HUDEP-2 (cell line): ENCODE data around the gene CYP11A1.

Experiments
- DNase-seq, 76 experiments: peaks; one replicate each; lab custom pipeline; 2025; ENCODE audit not compliant: unreplicated experiment in 76 of 76; lab: John Stamatoyannopoulos, UW

The CYP11A1 gene

DNA sequence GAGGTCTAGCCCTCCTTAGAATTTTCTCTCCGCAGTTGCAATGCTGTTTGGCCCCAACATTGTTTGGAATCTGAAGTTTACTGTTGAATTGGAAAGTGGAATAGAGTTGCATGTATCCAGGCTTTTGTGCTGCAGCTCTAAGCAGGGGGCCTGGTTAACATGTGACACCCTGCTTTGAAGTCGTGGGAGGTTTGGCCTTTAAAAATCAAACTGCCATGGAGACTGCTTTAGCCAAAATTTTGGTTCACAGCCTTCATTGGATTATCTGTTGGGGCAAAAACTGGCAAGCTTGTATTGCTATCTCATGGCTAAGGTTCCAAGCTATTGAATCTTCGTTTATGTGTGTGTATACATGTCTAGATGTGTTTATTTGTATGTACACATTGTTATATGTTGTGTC, 15.8 kb downstream of the CYP11A1 start:
- no peak for DNase-seq

DNA sequence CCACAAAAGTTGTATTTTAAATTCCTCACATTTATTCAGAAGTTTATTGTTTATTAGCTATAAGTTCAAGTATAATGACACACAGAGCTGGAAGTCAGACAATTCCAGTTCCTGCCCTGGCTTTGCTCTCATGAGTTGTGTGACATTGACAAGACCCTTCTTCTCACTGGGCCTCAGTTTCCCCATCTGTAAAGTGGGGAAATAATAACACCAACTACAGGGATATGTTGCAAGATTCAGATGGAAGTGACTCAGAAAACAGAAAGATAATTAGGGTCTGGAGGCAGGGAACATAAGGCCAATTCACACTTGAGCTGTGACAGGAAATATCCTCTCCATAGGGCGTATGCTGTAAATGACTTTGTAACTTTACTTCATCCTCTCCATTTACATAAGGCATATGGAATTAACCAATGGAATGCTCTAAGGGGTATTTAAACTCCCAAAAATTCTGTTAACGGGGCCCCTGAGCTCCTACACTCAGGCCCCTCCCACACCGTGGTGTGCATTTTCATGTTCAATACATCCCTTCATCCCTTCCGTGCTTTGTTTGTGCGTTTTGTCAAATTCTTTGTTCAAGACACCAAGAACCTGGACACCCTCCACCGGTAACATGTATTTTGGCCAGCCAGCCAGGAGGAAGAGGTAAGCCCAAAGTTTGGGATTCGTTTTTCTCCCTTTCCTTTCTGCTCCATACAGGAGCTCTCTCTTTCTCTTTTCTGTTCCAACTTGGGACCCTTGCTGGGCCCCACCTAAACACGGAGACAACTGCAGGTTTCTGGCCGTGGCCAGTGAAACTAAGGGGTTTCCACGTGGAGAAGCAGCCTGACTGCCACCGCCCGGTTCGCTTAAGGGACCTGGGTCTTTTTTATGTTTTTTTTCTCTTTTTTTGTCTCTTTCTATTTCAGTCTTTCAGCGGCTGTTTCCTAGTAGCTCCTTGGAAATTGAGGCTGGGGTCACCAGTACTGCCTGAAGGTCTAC, 16.9 kb downstream of the CYP11A1 start:
- no peak for DNase-seq

DNA sequence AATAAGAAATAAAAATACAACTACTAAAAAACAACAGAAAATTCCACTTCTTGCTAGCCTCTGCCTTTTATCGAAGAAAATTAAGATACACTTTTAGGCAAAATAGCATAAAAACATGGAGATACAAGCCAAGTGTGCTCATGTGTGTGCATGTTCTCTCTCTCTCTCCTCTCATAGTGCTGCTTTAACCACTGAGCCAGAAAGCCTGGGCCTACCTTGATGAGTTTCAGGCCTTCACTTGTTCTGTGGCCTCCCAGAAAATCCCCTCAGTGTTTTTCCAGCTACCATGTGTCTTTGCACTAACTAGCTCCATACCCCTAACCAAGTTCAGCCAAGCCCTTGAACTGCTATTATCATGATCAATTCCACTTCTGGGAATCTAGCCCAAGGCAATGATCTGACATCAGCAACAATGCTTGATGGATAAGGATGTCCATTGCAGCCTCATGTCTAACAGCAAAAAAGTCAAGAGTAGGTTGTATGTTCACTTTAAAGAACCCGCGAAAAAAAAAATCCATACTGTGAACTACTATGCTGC, 18.1 kb downstream of the CYP11A1 start:
- no peak for DNase-seq

DNA sequence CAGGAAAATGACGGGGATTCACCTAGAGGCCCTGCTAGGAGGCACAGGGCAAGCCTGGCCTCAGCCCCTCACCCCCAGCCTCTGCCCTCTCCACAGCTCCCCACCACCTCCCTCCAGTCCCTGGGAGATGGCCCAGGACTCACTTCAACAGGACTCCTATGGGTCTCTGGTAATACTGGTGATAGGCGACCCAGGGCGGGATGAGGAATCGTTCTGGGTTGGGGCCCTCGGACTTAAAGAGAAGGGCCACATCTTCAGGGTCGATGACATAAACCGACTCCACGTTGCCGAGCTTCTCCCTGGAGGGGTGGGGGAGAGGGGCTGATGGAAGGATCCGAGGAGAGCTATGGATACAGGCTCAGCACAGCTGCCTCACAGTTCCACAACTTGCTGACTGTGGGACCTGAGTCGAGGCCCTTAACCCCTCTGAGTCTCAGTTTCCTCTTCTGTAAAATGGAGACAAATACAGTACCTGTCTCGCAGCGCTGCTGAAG, 19.6 kb downstream of the CYP11A1 start:
- DNase-seq = no peak

DNA sequence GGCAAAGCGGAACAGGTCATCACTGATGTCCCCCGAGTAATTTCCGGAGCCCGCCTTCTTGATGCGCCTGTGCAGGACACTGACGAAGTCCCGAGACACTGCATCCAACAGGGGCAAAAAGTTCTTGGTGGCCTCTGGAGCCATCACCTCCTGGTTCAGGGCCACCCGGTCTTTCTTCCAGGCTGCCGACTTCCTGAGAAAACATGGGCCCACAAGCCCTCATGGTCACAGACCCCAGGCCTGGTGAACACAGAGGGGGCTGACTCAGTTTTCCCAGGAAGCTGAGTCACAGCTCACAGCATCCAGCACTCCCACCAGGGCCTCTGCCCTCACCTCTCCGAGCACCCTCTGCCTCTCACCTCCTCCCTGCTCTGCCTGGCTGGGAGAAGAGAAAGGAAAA, 22.4 kb downstream of the CYP11A1 start:
- DNase-seq = no peak

DNA sequence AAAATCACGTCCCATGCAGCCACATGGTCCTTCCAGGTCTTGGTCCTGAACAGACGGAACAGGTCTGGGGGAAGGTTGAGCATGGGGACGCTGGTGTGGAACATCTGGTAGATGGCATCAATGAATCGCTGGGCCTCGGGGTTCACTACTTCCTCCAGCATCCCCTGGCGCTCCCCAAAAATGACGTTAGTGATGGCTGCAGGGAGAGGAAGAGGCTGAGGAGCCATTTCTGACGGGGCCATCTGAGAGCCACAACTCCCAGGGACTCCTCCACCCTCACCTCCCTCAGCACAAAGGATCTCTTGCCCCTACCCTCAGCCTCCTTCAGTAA, 23.7 kb downstream of the CYP11A1 start:
- DNase-seq = no peak

DNA sequence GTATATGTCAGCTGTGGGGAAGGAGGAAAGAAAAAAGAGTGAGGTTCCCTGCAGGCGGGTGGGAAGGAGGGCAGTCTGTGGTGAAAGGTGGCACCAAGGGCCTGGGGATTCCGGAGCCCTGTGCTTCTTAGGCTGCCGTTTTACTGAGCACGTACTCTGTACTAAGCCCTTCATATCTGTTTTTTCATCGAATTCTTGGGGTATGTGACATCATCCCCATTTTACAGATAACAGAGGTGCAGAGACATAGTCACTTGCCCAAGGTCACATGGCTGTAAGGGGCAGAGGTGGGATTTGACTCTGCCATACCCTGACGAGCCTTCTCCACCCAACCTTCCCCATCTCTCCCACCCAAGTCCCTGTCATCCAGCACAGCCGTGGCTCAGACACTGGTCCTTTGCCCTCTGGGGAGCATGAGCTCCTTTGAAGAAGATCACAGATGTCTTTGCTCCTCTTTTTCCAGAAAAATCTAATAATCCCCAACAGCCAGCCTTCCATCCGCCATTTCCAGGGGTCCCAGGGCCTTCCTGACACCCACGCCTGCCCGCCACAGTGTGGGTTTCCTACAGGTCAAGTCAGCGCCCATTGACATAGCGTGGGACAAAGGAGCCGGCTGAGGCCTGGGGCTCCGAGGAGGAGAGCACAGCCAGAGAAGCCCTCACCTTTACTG, 24.2 kb downstream of the CYP11A1 start:
- no peak for DNase-seq

DNA sequence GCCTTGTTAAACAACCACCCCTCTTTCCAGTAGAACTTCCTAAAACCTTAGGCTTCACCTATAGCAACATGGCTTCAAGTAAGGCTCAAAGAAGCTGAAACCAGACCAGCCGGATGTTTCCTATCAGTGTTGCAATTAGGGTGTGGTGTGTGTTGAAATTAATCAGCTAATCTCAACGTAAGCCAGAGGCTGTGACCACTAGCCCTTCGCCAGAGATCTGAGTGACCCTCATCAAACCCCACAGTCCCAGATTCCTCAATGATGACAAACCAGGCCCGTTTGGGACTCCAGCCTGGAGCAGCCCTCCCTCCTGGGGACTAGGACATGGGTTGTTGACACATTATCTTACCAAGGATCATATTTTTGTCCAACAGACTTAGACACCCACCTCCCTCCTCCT, 27.3 kb downstream of the CYP11A1 start:
- DNase-seq = no peak

DNA sequence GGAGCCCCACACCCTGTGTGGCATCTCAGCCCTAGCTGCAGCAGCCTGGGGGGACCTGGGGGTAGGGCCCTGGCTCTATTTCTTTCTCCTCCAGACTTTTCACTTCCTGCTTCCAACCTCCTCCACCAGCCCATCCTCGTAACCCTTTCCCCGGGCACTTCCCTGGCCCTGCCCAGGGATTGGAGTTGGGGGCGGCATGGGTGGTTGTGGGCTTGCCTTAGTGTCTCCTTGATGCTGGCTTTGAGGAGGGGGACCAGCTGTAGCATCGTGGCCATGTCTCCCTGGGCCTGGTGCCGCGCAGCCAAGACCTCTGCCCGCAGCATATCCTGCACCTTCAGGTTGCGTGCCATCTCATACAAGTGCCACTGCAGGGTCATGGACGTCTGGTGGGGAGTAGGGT, 28.1 kb downstream of the CYP11A1 start:
- DNase-seq = no peak

DNA sequence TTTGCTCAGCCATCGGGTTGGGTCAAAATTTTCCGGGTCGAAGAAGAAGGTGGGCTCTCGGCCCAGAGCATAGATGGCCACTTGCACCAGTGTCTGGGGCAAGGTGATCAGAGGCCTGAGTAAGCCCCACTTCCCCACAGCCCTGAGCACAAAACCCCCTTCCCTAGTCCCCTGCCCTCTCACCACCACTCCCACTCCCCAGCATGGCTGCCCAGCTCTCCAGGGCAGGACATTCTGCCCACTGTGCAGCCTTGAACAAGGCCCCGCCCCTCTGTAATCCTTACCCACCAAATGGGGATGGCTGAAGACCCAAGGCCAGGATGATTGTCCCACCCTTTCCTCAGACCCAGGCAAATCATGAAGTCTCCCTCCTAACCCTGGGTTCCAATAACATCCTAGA, 28.8 kb downstream of the CYP11A1 start:
- no peak for DNase-seq

DNA sequence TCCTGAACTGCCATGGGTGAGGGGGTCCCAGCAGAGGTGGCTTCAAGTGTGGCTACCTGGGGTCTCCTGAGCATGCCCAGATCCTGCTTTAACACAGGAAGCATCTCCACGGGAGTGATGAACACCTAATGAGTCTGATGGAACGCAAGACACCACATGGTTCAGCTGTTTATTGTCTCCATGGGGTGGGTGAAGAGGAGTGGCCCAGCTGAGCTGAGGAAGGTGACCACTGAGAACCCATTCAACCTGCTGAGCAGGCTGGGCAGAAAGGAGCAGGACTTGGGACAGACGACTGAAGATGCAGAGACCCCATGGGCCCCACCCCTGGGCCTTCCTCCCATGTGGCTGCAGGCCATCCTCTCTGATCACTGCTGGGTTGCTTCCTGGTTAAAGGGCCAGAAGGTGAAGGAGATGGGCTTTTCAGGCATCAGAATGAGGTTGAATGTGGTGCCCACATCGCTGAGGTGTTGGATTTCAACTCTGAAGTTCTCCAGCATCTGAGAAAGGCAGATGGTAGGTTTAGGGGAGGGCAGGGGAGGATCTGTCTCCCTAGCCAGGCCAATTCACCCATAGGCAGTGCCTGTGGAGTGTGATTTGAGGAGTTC, 29.7 kb downstream of the CYP11A1 start:
- DNase-seq = no peak

DNA sequence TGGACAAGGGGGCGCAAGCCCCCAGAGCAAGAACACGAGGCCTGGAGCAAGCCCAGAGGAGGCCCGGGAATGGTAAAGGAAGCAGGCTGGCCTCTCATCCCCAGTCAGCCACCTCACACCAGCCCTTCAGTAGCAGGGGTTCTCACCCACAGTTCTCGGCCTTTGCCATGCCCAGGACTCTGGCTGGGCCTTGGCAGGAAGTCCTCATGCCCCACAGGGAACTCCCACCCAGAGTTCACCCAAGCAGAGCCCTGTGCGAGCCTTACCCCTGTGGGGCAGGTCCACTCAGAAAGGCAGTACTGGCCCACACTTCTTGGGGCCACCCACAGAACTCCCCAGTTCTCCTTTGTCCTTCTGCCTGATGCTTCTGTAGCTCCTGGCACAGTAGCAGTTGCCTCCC, 30.3 kb downstream of the CYP11A1 start:
- no peak for DNase-seq

DNA sequence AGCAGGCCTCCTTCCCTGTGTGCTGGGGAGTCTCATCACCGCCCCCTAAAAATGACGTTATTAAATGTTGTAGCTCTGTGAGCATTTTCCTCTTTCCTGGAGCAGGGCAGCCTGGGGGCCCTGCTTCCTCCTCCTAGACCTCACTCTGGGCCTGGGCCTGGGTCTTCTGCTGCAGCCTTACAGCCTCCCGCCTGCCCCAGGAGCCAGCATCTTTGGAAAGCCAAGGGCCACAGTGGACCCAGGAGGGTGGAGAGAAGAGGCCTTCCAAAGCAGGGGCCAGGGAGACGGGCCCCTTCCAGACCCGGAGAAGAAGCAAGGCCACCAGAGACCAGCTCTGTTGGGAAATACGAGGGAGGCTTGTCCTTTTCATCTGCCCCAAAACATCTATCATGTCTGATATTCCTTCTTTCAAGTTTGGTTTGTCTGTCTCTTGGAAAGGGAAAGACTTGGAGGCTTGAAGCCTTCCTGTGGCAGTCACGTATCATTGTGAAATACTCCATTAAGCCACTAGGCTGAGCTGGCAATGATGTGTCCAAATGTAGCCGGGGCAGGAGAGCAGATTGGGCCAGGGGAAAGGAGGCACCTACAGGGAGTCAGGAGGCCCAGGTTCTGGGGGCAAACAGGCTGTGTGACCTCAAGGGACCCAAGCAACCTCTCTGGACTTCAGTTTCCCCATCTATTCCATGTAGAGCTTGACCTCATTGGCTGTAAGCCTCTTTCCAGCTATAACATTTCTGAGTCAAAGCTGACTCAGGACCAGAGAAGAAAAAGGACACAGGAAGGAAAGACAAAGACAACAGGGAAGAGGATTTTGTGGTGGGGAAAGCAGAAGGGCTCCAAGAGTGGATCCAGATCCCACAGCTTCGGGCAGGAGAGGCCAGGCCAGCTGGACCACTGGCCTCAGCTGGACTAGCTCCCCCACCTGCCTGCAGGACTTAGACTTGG, 31.1 kb downstream of the CYP11A1 start:
- no peak for DNase-seq

DNA sequence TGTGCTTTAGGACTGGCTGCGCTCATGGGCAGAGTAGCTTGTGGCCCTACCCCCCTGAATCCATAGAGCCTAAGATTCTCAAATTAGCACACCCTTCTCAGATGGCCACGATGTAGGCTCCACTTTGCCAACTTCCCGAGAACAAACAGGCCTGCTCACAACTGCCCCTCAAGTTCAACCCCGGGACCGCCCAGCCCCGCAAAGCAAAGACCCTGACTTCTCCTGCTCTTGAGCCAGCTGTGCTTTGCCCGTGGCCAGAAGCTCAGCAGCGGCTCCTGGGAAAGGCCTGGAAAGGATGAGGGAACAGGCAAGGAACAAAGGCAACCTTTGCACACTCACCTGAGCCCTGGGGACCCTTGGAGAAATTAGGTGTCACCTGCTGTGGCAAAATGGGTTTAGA, 32.0 kb downstream of the CYP11A1 start:
- no peak for DNase-seq

DNA sequence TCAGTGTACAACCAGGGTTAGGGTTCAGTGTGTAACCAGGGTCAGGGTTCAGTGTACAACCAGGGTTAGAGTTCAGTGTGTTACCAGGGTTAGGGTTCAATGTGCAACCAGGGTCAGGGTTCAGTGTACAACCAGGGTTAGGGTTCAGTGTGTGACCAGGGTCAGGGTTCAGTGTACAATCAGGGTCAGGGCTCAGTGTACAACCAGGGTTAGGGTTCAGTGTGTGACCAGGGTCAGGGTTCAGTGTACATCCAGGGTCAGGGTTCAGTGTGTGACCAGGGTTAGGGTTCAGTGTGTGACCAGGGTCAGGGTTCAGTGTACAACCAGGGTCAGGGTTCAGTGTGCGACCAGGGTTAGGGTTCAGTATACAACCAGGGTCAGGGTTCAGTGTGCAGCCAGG, 33.3 kb downstream of the CYP11A1 start:
- no peak for DNase-seq

DNA sequence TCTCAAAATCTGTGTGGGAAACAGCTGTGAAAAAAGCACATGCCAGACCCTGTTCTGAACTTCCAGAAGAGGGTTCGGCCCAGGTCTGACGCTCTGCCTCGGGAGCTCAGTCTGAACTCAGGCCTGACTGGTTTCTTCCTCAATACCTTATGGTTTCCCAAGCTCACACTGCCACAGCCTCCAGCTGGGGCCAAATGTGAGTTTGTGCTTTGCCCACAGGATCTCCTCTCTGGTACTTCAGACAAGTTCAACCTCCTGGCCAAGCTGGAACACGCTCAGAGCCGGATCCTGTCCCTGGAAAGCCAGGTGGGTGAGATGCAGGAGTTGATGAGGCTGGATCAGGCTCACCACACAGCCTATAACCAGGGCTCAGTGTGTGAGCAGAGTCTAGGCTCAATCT, 33.8 kb downstream of the CYP11A1 start:
- no peak for DNase-seq

DNA sequence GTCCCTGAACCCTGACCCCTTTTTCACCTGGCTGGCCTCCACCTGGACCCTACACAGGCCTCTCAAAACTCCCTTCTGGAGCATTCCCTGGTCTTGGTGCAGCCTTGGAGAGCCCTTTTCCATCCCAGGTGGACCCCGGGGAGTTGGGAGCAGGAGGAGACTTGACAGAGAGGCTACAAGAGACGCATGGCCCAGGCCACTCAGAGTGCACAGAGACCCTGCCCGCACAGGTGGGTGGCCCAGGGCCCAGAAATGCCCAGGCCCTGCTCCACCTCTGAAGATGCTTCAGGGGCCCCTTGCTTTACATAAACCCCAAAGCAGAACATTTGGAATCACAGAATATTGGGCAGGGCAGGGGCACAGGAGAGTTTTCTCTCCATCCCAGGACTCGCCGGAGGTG, 34.4 kb downstream of the CYP11A1 start:
- no peak for DNase-seq

DNA sequence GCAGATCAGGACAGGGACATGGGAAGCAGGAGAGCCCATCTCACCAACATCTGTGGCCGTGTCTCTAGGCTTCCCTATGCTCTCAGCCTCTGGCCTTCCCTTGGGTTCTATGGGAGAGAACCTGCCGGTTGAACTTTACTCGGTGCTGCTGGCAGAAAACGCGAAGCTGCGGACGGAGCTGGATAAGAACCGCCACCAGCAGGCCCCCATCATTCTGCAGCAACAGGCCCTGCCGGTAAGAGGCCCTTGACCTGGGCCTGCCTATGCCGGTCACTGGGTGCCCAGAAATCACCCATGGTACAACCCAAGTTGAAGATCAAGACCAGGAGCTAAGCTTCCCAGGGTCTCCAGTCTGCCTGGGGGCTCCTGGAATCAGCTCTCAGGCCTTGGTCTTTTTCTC, 34.8 kb downstream of the CYP11A1 start:
- no peak for DNase-seq

DNA sequence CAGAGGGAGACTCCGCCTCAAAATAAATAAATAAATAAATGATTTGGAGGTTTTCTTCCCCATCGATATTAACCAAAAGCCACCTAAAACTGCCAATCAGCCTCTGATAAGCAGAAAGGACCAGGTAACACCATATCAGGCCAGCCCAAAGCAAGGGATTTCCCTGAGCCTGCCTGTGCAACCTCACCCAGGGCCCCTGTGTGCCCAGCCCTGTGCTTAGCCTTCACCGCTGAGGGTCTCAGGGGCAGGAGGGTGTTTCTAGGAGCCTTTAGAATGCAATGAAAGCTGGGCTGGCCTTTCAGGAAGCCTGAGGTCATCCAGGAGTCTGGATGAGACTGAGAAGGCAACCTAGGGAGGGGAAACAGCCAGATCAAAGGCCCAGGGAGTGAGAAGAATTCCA, 35.4 kb downstream of the CYP11A1 start:
- no peak for DNase-seq

DNA sequence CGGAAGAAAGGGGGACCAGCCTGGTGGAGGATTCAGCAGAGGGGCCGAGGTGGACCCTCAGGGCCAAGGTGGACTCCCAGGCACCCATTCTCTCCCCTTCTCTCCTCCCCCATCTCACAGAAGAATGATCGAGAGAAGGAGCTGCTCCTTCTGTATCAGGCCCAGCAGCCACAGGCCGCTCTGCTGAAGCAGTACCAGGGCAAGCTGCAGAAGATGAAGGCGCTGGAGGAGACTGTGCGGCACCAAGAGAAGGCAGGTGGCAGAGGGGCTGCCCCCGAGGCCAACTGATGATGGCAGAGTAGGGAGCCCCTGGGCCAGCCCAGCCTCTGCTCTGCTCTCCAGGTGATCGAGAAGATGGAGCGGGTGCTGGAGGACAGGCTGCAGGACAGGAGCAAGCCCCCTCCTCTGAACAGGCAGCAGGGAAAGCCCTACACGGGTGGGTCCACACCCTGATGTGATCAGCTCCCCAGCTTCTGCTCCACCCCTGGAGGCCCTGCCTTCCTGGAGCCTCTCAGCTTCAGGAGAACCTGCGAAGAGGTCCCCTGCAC, 36.5 kb downstream of the CYP11A1 start:
- no peak for DNase-seq
